Measurements from ENCODE around the gene FHAD1.

FHAD1 gene

GRCh38 chr1:15246960-15247614, at the start of gene FHAD1:
Gene FHAD1, plus strand, starts transcription at chr1:15247223. Its CDS starts 4,562 bp downstream, at chr1:15251785.
- no peak for FAIRE-seq

GRCh38 chr1:15197591-15198447, 49.2 kb upstream of the FHAD1 start:
- FAIRE-seq, result no peak

DNA sequence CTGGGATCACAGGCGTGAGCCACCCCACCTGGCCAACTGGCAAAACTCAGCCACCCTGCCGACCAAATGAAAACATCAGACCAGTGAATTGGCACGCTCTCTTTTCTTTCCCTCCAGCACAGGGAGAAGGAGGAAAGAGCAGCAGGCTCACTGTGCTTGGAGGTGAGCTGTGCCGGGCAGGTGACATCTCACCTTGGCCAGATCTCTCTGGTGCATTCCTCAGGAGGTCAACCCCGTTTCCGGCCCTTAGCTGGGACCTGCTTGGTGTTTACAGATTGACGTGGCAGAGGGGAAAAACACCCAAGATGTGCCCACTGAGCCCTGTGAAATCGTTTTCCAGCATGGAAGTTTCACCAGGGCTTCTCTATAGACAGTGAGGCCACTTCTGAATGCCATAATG, 48.3 kb upstream of the FHAD1 start:
- no peak for FAIRE-seq

- FAIRE-seq, result peak; percentile 96
These were observed 45.8 kb upstream of the FHAD1 start for GRCh38 chr1:15201221-15201620.

GRCh38 chr1:15201849-15202551, 45.0 kb upstream of the FHAD1 start:
- no peak for FAIRE-seq

DNA sequence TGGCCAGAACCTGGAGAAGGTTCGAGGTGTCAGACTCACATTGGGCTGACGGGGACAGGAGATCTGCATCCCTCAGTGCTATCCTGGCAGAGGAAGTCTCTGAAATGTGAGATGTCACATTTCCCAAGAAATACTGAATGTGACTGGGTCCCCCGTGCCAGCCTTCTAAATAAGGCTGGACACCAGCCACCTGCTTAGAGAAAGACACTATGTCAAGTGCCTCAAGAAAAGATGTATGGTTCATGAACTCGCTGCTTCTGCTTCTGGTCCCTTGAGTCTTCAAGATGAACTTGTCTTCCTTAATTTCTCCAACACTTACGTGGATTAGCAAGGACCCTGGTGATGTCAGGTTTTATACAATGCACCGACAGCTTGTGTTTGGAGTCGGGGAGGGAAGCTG, 42.1 kb upstream of the FHAD1 start:
- no peak for FAIRE-seq

DNA sequence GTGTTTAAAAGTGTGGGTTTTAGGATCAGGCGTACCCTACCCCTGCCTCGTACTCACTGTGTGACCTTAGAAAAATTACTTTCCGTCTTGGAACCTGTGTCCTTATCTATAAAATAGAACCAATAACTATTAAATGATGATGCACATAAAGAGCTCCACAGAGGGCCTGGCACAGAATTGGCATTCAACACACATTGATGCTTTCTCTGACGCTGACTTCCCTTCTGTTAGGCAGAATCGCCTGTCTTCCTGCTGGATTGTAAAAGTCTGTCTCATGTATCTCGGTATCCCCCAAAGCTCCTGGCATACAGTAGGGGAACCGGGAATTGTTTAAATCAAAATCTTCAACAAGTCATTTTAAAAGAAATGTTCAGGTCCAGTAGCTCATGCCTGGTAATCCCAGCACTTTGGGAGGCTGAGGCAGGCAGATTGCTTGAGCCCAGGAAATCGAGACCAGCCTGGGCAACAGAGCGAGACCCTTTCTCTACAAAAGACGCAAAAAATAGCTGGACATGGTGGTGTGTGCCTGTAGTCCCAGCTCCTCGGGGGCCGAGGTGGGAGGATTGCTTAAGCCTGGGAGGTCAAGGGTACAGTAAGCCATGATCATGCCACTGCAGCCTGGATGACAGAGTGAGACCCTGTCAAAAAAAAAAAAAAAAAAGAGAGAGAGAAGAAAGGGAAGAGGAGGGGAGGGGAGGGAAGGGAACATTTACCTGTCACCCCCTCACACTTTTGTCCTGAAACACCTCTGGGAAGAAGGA, 41.3 kb upstream of the FHAD1 start:
- FAIRE-seq, result no peak

GRCh38 chr1:15206418-15207030, 40.5 kb upstream of the FHAD1 start:
- no peak for FAIRE-seq

- FAIRE-seq, result no peak
These were observed 39.8 kb upstream of the FHAD1 start for GRCh38 chr1:15207031-15207828.

GRCh38 chr1:15207829-15208429, 39.1 kb upstream of the FHAD1 start:
- FAIRE-seq, result no peak

DNA sequence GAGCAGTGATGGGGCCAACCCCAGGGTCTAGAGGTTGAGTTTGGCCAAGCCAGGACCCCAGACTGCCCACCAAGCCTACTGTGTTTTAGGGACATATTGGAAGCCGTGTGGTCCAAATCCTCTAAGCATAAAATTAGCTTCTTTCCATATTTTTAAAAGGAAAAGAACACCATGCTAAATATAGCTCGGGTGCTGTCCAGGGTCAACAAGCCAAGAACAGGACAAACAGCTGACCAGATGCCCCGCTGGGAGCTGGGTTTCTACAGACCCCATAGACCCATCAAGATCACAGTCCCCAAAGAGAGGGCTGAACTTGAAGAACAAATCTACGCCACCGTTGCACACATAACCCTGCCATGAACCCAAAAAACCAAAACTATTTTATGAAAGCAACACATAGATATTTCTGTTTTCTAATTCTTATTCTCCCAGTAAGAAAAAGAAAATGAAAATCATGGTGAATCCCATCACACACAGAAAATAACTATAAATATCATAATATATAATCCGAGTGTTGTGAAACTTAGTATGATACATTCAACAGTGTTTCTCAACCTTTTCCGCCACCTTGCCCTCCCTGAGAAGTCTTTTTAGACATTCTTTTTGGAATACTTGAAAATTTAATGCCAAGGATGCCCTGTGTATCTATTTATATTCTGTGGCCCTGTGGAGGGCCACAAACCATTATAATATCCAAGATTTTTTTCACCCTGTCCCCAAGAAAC, 36.2 kb upstream of the FHAD1 start:
- FAIRE-seq, result no peak

DNA sequence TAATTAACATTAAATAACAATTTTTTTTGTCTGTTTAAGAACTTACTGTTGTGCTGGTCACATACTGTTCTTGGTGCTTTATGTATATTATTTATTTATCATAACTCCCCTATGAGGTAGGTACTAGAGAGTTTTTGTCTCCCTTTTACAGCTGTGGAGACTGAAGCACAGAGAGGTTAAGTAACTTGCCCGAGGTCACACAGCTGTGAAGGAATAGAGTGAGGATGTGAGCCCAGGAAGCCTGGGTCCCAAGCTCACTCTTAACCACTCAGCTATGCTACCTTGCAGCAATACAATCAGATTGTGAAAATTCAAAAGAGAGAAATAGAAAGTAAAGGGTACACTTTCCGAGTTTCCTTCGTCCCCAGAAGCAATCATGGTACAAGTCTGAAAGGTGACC, 35.6 kb upstream of the FHAD1 start:
- FAIRE-seq, result no peak

DNA sequence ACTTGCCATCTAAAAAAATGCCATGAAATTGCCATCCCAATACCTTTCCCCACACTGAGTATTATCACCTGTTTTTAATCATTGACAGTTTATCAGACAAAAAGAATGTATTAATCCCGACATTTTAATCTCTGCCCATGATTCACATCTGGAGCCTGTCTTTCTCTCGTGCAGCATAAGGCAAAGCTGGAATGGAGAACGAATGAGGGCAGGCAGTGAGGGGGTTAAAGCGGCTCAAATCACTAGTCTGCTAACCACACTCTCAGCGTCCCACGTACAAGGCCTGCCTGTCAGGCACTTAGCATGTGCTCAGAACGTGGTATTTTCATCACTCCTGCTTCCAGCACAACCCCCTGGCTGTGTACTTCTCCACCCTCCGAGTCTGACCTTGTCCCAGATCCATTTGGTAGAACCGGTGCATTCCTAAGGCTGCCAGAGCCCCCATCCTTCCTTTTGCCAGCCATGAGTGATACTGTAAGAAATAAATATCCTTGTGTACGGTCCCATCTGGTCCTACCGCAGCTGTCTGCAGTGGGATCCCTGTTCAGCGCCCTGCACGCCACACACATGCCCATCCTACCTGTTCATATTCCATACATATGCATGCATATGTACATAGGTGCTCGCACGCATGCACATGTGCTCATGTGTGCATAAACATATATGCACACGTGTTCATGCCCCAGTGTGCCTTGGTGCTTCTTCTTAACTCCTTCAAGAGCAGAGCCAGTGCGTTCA, 34.6 kb upstream of the FHAD1 start:
- no peak for FAIRE-seq

- FAIRE-seq, result no peak
These were observed 34.1 kb upstream of the FHAD1 start for GRCh38 chr1:15212954-15213291.

- no peak for FAIRE-seq
These were observed 33.6 kb upstream of the FHAD1 start for GRCh38 chr1:15213341-15213821.

DNA sequence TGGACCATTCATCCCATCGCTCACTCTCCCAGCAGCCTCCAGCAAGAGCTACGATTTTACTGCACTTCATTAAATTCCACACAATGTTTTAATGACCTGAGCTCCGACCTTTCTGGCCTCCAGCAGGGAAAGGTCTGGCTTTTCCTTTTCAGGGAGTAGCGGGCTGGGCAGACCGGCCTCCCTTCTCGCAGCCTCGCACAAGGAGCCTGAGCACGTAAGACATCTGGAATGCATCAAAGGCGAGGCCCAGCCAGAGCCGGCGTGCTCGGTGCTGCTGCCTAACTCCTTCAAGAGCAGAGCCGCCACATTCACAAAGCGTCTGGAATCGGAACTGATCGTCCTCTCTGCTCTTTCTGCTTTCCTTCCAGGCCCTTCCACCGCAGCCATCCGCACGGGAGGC, 32.5 kb upstream of the FHAD1 start:
- no peak for FAIRE-seq

GRCh38 chr1:15215116-15215515, 31.9 kb upstream of the FHAD1 start:
- FAIRE-seq, result no peak

- no peak for FAIRE-seq
These were observed 29.4 kb upstream of the FHAD1 start for GRCh38 chr1:15217654-15218053.
